HepG2 (cell line): ENCODE measurements around the gene BRD3. TPM values are rescaled to one million over a fixed set of nuclear protein-coding genes. Genes with fewer than 3 reads are reported as not detected.

Experiments
- ATAC-seq: fragments of 200-7000 bp; cut with Tn5 transposase; 3 replicates; pipeline ENCODE4 v1.9.1; 2020; ENCODE audit warnings: mild to moderate bottlenecking, moderate library complexity
- BruUV-seq: library from RNA; stranded (reverse); fragments of 400-500 nt; replicated peaks from 2 replicates; lab custom pipeline; 2021; lab: Mats Ljungman, UMichigan
- CTCF ChIA-PET: fragments of 300-600 bp; formaldehyde crosslinking; extraction: SDS; loops from one replicate; lab custom pipeline; 2021; ENCODE audit warnings: low total read pairs, inconsistent platforms, low intra/inter-chr PET ratio; lab: Yijun Ruan, JAX
- POLR2A ChIA-PET: fragments of 350-600 bp; sonication (Branson Sonifier 250); formaldehyde crosslinking; loops from one replicate; lab custom pipeline; 2020; ENCODE audit warnings: antibody characterized with exemption, inconsistent platforms; lab: Yijun Ruan, JAX
- DNase-seq: peaks from one replicate; pipeline ENCODE4 v3.0.0-alpha.2; 2015; ENCODE audit warnings: low spot score
- FAIRE-seq: peaks from 3 replicates; lab custom pipeline; 2011; peaks lifted over from hg19 to GRCh38; lab: Jason Lieb, UNC
- H2AFZ ChIP-seq: one replicate; pipeline ENCODE4 v1.6.1; 2011; ENCODE audit warnings: low read length, inconsistent platforms
- H3K27ac ChIP-seq: fragments of 300-600 bp; 3 replicates; pipeline ENCODE4 v1.8.0; 2011; ENCODE audit warnings: mixed run types, mild to moderate bottlenecking, mixed read lengths, low read length, inconsistent platforms; ENCODE audit not compliant: insufficient read depth; ENCODE audit errors: extremely low read length
- H3K27me3 ChIP-seq, 2 experiments: fragments of 200-600 bp in 1 of 2; 2 replicates in 1 of 2; 3 replicates in 1 of 2; pipeline versions ENCODE4 v1.6.0 to v1.8.0; 2011; ENCODE audit warnings: low read length in 2 of 2, mild to moderate bottlenecking in 2 of 2, moderate library complexity in 2 of 2, inconsistent platforms in 1 of 2; ENCODE audit not compliant: insufficient read depth in 2 of 2, control insufficient read depth in 1 of 2
- H3K36me3 ChIP-seq, 2 experiments: fragments of 200-600 bp in 1 of 2; replicated peaks in 1 of 2; 2 replicates in 1 of 2; 3 replicates in 1 of 2; pipeline versions ENCODE4 v1.5.1 to v1.8.0; 2011; ENCODE audit warnings: low read length in 2 of 2, inconsistent platforms in 1 of 2; ENCODE audit not compliant: insufficient read depth in 2 of 2, control insufficient read depth in 1 of 2
- H3K4me1 ChIP-seq: 2 replicates; pipeline ENCODE4 v1.5.1; 2012; ENCODE audit warnings: low read length, inconsistent platforms; ENCODE audit not compliant: insufficient read depth
- H3K4me2 ChIP-seq: 2 replicates; pipeline ENCODE4 v1.6.0; 2011; ENCODE audit warnings: low read depth, low read length, inconsistent platforms
- H3K4me3 ChIP-seq, 3 experiments: fragments of 200-600 bp in 1 of 3; sonication (generic), shearing (Covaris generic) in 1 of 3; replicated peaks in 1 of 3; 2 replicates each; pipeline ENCODE4 v1.5.1; 2011 to 2016; ENCODE audit warnings: low read length in 3 of 3, inconsistent platforms in 2 of 3, low read depth in 2 of 3, mild to moderate bottlenecking in 2 of 3, control low read depth in 1 of 3, mixed read lengths in 1 of 3; ENCODE audit not compliant: insufficient read depth in 1 of 3
- H3K79me2 ChIP-seq: one replicate; pipeline ENCODE4 v1.6.1; 2011; ENCODE audit warnings: low read length, inconsistent platforms; ENCODE audit not compliant: insufficient read depth
- H3K9ac ChIP-seq: 2 replicates; pipeline ENCODE4 v1.6.0; 2011; ENCODE audit warnings: mild to moderate bottlenecking, low read depth, low read length, inconsistent platforms; ENCODE audit not compliant: insufficient read depth
- H3K9me3 ChIP-seq: 2 replicates; pipeline ENCODE4 v1.5.1; 2012; ENCODE audit warnings: mild to moderate bottlenecking, low read length
- H4K20me1 ChIP-seq: 2 replicates; pipeline ENCODE4 v1.6.0; 2011; ENCODE audit warnings: inconsistent platforms, mild to moderate bottlenecking, low read length, moderate library complexity; ENCODE audit not compliant: insufficient read depth
- FUBP1 ChIP-seq: sonication (generic); formaldehyde crosslinking; IDR thresholded peaks from 2 replicates; pipeline ENCODE4 v1.5.1; 2020; ENCODE audit warnings: missing genetic modification reagents, mild to moderate bottlenecking, borderline replicate concordance
- KAT7 ChIP-seq: IDR thresholded peaks from 2 replicates; pipeline ENCODE4 v1.6.1; 2018; ENCODE audit warnings: borderline replicate concordance, missing compliant biosample characterization
- RELA ChIP-seq: sonication (generic); formaldehyde crosslinking; IDR thresholded peaks from 2 replicates; pipeline ENCODE4 v1.4.0; 2020; ENCODE audit warnings: missing genetic modification reagents
- SMARCE1 ChIP-seq: fragments of 450-650 bp; IDR thresholded peaks from 2 replicates; pipeline ENCODE4 v1.6.1; 2017; ENCODE audit warnings: borderline replicate concordance
- ZNF280D ChIP-seq: sonication (generic); formaldehyde crosslinking; IDR thresholded peaks from 2 replicates; pipeline ENCODE4 v1.5.1; 2020; ENCODE audit warnings: mild to moderate bottlenecking, missing genetic modification reagents
- ZNF350 ChIP-seq: sonication (generic); formaldehyde crosslinking; IDR thresholded peaks from 2 replicates; pipeline ENCODE4 v1.4.0; 2020; ENCODE audit warnings: mild to moderate bottlenecking, low read depth, missing genetic modification reagents, borderline replicate concordance
- ZNF354B ChIP-seq: sonication (generic); formaldehyde crosslinking; IDR thresholded peaks from 2 replicates; pipeline ENCODE4 v1.8.0; 2022; ENCODE audit warnings: mild to moderate bottlenecking, missing genetic modification reagents
- ZNF496 ChIP-seq: sonication (generic); formaldehyde crosslinking; IDR thresholded peaks from 2 replicates; pipeline ENCODE4 v1.8.1; 2023; ENCODE audit warnings: mild to moderate bottlenecking, moderate library complexity, missing genetic modification reagents; ENCODE audit not compliant: insufficient replicate concordance
- ZNF670 ChIP-seq: sonication (generic); formaldehyde crosslinking; IDR thresholded peaks from 2 replicates; pipeline ENCODE4 v1.8.0; 2022; ENCODE audit warnings: mild to moderate bottlenecking, missing genetic modification reagents, borderline replicate concordance
- ZNF772 ChIP-seq: sonication (generic); formaldehyde crosslinking; IDR thresholded peaks from 2 replicates; pipeline ENCODE4 v1.5.0; 2020; ENCODE audit warnings: mild to moderate bottlenecking, missing genetic modification reagents
- WGBS: methylation state at CpG from one replicate; pipeline ENCODE4 v1.1.6; 2017; ENCODE audit warnings: low lambda C conversion rate; 5-methylcytosine and 5-hydroxymethylcytosine counted together
- in situ Hi-C: cut with HindIII; loops from 2 replicates; pipeline ENCODE4 v1.10.0; 2017; ENCODE audit warnings: low pct_unique_long_range_greater_than_20kb; ENCODE audit not compliant: extremely low pct_ligation_motif_present
- intact Hi-C: fragments of 100-400 bp; cut with micrococcal nuclease; formaldehyde crosslinking; loops from one replicate; pipeline ENCODE4 v1.10.0; 2022; ENCODE audit not compliant: unreplicated experiment
- polyA plus RNA-seq, 8 experiments: library from polyadenylated mRNA; depleted of rRNA in 3 of 8; stranded (reverse) in 7 of 8; unstranded in 1 of 8; fragments of >200 nt; fragmentation: Illumina TruSeq in 4 of 8; extraction: Trizol in 4 of 8; gene quantifications; 2 replicates each; pipeline versions ENCODE4 v1.2.1 to v1.2.3, GENCODE V29; 2011 to 2016; ENCODE audit warnings: low read depth in 4 of 8, missing spikeins in 1 of 8, mixed read lengths in 1 of 8; ENCODE audit not compliant: insufficient read depth in 1 of 8
- total RNA-seq, 5 experiments: library from RNA; depleted of rRNA; stranded (reverse); fragments of >200 nt; fragmentation: Illumina TruSeq; extraction: Trizol; gene quantifications; 2 replicates each; pipeline ENCODE4 v1.2.3, GENCODE V29; 2016; ENCODE audit warnings: low read depth in 1 of 5

BRD3 gene
- total and polyA plus RNA-seq, 2 of the 13 experiments (the other 11 are each of a cell fraction or from before 2014, with no cell fraction given), result 5.9 to 12.9 TPM

- Histone ChIP-seq H3K4me1 (peaks cover 25% of the 10 kb centered on the region), H3K27ac (no peak overlapping the region), H3K4me2 (no peak overlapping the region), H3K9me3 (no peaks in the 10 kb centered on the region), H3K79me2 (peaks cover 3% of the 10 kb centered on the region), H3K4me3 (no peak overlapping the region), H3K36me3 (no peaks in the 10 kb centered on the region), H3K27me3 (no peaks in the 10 kb centered on the region; a peak in 1 of 5 replicates), H4K20me1 (0 out of 2 replicates have a peak, but pooled peaks cover 4% of the 10 kb centered on the region), H2AFZ (no peak overlapping the region), H3K9ac (no peak overlapping the region)
- TF ChIP-seq ZNF496 (CRISPR knock-in tag) (no peak), KAT7 (CRISPR knock-in tag) (no peak), FUBP1 (CRISPR knock-in tag) (no peak), ZNF280D (CRISPR knock-in tag) (no peak), ZNF350 (CRISPR knock-in tag) (no peak), ZNF772 (CRISPR knock-in tag) (no peak), RELA (CRISPR knock-in tag) (no peak), SMARCE1 (no peak), ZNF354B (CRISPR knock-in tag) (no peak), ZNF670 (CRISPR knock-in tag) (no peak)
- BruUV-seq, result no TSS peak
- DNase-seq (no peak), ATAC-seq (no peak), FAIRE-seq (no peak)
- 51% methylated on average over 20 of the region's 24 CpGs for WGBS
- ChIA-PET CTCF (interaction anchor here (4.0 kb wide), 1 partner anchor 203 kb away, joined by 40 read pairs; no protein-coding TSS in a partner anchor), POLR2A (no interaction called here)
- in situ Hi-C loops (no loop called here), intact Hi-C loops (no loop called here)
Observed at GRCh38 chr9:133996531-133997520, 71.0 kb downstream of the BRD3 start.
